ENCODE measurements around the gene TMEM120A.

- TF ChIP-seq CTCF (IDR thresholded peaks at IDR 0.05) = no peak
- TF ChIP-seq POLR2A (IDR thresholded peaks at IDR 0.05) = no peak
Observed at GRCh38 chr7:75944507-75944906, 49.9 kb downstream of the TMEM120A start.

Data from esophagus squamous epithelium (tissue), 4 donors.